ENCODE results near the gene SRL.
"Not testable (repeated sequence)": the region's sequence is repeated elsewhere in the genome, so short reads cannot be mapped to it uniquely, and the experiment has no call there.

- TF ChIP-seq CTCF, EZH2phosphoT487 (IDR thresholded peaks at IDR 0.05; ENCODE audit: low read length): not testable (repeated sequence)
Observed at GRCh38 chr16:4156503-4156902, 85.4 kb downstream of the SRL start.

All from MM.1S (cell line).